ENCODE measurements around the gene MAEA.

- TF ChIP-seq EZH2 (IDR thresholded peaks at IDR 0.05; ENCODE audit: insufficient read depth, poor library complexity, severe bottlenecking) = no peak
- TF ChIP-seq EZH2phosphoT487 (IDR thresholded peaks at IDR 0.05; ENCODE audit: insufficient read depth, low read depth) = no peak
Observed at GRCh38 chr4:1252928-1253492, 36.7 kb upstream of the MAEA start.
